ENCODE results near the gene TBC1D5.

The TBC1D5 gene

DNA sequence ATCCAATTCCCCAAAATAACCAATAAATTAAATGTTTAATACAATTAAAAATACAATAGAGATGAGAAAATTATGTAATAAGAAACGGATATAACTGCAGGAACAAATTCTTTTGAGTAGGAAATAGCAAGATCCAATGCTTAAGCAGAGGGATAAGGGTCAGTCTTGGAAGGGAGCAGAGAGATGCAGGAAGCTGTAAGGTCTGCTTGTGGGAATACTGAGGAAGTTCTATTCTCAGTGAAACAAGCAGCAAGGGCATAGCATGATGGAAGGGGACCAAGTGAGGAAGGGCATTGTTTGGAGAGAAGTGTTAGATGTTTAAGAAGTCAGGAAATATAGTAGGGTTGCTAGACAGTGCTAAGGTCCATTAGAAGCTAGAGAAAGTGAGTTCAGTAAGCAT lies 409.0 kb downstream of the TBC1D5 start:
- DNase-seq: no peak

GRCh38 chr3:17330660-17331059 lies 411.8 kb downstream of the TBC1D5 start:
- DNase-seq: no peak

DNA sequence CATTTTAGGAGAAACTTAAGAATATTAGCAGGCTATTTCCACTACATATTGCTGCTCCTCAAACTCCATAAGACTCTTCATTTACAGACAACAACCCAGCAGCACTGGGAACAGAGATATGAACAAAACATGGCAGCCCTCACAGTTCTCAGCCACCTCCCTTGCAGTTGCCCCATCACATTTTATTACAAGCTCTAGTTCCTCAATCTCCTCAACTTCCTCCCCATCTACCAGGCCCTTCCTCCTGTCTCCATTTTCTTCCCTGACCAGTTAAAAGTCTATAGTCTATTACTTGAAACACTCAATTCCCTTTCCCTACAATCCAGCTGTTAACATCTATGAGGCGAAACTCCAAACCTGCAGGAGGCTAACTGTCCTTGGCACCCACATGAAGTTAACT lies 412.5 kb downstream of the TBC1D5 start:
- no peak for DNase-seq

- no peak for DNase-seq
These were observed 420.2 kb downstream of the TBC1D5 start for GRCh38 chr3:17322106-17322793.

GRCh38 chr3:17320266-17320665 lies 422.2 kb downstream of the TBC1D5 start:
- no peak for DNase-seq

DNA sequence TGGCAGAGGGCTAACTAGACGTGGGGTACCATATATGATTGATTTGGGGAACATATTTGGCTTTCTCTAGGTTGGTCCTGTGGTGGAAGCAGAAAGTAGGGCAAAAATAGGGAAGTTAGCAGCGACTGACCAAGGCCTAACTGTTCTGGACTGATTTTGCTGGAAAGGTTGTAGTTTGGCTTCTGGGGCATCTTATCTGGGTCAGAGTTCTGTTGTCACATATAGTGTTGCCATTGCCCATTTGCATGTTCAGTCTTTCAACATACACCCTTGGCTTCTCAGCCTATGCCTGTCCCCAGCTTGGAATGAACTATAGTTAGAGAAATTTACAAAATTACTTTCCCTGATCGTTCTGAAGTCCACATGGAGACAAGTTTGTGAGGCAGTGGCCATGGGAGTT lies 426.5 kb downstream of the TBC1D5 start:
- no peak for DNase-seq

- DNase-seq: no peak
These were observed 428.3 kb downstream of the TBC1D5 start for GRCh38 chr3:17314171-17314570.

DNA sequence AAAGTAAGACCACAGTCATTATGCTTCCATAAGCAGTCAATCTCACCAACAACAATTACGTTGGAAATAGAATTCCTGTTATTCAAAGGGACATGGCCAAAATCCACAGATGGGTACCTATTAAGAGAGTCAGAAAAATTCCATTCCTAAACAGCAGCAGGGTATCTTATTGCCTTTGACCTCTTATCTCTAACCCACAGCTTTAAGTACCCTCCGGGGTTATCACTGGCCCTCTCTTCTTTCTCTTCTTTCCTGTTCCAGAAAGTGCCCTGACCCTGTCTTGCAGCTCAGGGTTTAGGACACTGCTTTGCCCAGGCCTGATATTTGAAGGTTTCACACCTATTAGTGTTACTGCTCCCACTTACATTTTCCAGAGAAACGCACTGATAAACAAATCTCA lies 428.7 kb downstream of the TBC1D5 start:
- DNase-seq: no peak

- no peak for DNase-seq
These were observed 431.4 kb downstream of the TBC1D5 start for GRCh38 chr3:17310983-17311382.

DNA sequence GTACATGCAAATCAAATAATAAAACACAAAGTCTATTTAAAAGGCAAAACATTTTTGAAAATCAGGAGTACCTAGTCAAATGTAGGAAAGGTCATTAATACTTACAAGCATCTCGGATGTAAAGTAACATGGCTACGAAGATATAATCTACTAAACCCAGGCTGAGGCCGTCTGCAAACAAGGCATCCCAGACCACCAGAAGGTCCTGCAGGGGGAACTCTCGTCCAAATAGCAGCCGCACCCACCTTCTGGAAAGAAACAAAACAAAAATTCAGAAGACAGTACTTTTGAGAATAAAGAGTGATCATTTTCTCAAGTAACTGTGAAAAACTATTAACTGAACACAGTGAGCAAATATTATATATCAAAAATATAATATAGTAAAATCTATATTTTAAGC lies 434.5 kb downstream of the TBC1D5 start:
- DNase-seq: no peak

GRCh38 chr3:17307482-17307881 lies 434.9 kb downstream of the TBC1D5 start:
- DNase-seq: no peak

DNA sequence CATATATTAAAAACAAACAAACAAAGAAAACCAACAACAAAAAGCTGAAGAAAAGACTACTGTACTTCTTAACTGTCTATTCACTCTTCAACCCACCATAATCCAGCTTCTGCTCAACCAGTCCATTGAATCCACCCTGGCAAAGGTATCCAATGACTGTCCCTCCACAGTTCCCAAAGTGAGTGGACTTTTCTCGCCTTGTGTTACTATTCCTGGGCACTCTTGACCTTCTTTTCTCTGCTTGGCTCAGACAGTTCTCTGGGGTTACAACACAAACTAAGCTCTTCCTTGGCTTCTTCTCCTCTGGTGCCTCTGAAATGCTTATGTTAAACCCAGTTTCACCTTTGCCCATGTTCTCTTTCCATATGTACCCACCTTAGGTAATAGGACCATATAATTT lies 437.5 kb downstream of the TBC1D5 start:
- DNase-seq: no peak

- DNase-seq: no peak
These were observed 439.7 kb downstream of the TBC1D5 start for GRCh38 chr3:17302774-17303173.

DNA sequence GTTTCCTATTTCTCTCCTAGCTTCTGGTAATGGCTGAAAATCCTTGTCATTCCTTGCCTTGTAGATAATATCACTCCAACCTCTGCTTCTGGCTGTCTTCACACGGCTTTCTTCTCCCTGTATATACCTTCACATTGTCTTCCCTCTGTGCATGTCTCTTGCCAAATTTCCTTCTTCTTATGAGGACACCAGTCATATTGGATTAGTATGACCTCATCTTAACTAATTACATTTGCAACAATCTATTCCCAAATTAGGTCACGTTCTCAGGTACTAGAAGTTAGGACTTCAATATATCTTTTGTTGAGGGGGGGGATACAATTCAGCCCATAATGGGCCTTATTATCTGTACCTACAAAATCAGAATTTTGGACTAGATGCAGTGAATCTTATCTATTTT lies 440.3 kb downstream of the TBC1D5 start:
- DNase-seq: no peak

- no peak for DNase-seq
These were observed 441.2 kb downstream of the TBC1D5 start for GRCh38 chr3:17301271-17301670.

- DNase-seq: no peak
These were observed 442.0 kb downstream of the TBC1D5 start for GRCh38 chr3:17300441-17300840.

DNA sequence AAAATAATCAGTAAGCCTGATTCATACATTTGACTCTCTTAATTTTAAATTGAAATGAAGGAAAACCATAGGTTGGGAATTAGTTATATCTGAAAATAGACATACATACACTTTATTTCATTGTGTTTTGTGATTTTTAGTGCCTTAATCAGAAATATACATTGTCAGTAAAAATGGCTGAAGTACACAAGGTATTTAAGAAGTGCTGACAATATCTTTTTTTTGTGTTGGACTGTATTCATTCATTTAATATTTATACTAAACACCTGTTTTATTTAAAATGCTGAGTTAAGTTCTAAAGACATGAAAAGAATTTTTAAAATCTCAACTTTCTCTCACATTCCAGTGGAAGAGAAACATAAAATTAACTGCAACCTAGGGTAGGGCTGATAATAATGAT lies 444.4 kb downstream of the TBC1D5 start:
- DNase-seq: no peak

DNA sequence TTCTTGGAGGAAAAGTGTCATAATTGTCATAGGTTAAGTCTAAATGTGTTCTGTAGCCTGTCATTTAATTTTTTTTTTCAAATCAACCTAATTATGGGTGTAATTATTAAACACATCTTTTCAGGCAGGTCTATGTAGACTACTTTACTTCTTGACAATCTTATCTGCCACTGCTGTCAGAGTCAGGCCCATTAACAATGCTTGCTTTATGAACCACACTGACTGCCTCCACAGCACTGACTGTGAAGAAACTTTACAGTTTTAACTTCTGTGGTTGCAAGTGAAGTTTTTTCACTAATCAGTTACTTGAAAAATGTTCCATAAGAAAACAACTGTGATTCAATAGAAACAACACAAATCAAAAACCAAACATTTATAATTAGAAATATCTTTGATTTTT lies 449.9 kb downstream of the TBC1D5 start:
- DNase-seq: no peak

- no peak for DNase-seq
These were observed 451.5 kb downstream of the TBC1D5 start for GRCh38 chr3:17290894-17291293.

DNA sequence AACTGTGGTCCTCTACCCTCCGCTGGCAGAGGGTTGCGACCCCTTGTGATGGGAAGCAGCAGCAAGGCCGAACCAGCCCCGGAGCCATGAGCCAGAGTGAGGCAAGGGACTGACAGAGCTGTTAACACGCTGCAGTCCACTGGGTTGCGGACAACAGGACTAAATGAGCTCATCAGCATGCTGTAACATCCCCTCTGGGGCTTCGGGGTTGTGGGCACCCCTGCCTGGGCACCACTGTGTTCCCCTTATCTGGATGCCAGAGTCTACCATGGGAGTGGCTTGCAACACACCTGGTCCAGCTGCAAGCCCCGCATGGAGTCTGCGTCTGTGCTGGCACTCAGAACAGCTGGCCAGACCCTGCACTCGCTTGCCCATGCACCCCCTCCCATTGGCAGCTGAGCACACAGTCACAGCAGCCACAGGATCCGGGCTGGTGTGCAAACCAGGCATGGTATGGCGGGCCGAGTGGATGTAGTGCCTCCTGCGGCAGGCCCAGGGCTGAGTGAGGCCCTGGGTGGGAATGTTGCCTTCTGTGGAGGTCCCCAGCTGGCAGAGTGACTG lies 453.5 kb downstream of the TBC1D5 start:
- DNase-seq: no peak

DNA sequence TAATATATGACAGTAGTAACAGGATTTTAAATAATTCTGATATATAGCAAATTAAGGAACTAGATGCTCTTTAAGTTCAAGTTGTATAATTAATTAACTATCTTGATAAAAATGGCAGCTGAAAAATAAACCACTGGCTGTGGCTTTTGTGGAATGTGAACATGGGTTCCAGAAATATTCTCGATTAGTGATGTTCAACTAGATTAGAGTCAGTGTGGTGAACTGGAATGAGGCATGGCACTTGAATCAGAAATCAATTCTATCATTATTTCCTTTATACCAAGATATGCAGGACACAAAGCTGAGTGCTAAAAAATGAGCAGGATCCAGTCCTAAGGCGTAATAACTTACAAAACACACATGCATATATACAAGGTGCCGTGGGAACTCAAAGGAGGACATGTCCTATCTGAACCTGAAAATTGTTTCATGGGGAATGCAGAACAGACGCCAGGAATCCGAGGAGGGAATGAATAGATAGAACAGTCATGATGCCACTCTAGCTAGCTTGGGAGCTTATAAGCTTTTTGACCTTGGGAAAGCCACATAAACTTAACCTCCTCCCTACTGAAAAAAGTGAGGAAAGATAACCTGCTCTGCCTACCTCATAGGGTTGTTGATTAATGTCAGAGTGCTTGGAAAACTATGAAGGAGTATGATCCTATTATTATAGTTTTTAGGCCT lies 455.3 kb downstream of the TBC1D5 start:
- DNase-seq: no peak

- no peak for DNase-seq
These were observed 464.4 kb downstream of the TBC1D5 start for GRCh38 chr3:17278006-17278405.

GRCh38 chr3:17266846-17267245 lies 475.6 kb downstream of the TBC1D5 start:
- DNase-seq: no peak

- no peak for DNase-seq
These were observed 480.6 kb downstream of the TBC1D5 start for GRCh38 chr3:17261627-17262369.
